Endothelial cell of hepatic sinusoid (primary cell): ENCODE measurements around the gene SLC35F1.

Experiments used
- in situ Hi-C: cut with HindIII; loops from 2 replicates; pipeline ENCODE4 v1.10.0; 2017; ENCODE audit warnings: low sequenced_read_pairs

Gene SLC35F1

GRCh38 chr6:118306392-118307238 is 399.6 kb downstream of the SLC35F1 start:
- in situ Hi-C loops: no loop called here

DNA sequence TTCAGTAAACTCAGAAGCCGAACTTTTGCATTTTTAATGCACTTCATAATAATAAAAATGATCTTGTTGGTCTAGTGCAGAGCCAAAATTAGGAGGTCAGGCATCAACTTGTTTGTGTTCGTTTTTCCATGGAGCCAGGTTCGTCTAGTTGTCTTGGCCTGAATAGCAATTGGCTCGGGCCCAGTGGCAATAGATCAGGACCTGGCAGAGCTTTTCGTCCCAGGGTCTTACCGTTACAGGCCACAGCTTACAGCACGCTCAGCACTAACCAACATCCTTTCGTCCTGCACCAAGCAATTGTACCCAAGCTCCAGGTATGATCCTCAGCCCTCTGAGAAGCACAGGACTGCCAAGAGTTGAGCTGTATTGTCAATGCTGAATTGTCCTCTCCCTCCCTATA is 400.5 kb downstream of the SLC35F1 start:
- in situ Hi-C loops: no loop called here

DNA sequence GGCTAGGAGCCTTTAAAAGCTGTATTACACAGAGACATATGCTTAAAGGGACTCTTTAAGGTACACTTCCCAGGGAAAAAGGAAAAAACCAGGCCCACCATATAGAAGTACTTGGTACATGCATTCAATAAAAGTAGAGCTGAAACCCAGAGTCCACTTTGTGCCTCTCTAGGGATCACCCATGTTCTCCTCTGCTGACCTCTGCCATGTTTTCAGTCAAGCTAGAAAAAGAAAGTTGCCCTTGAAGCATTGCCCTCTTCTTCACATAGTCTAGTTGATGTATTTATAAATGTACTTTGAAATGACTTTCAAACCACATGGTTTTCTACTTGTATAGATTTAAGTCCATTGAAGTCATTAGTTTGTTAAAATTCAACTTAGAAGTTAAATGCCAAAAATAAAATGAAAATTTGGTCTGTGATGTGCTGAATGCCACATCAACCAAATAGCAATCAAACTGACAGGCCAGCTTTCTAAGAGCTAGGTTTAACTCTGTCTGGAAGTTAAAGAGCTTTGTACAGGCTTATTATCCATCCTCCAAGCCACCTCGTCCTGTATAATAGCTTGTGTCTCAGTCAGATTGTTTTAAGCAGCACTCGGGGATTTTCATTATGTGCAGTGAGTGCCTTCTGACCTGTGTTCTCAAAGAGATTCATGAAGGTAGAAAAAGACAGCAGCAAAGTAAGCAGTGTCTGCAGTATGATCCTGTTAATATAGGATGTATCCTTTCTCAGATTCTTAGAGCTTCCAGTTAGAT is 402.5 kb downstream of the SLC35F1 start:
- in situ Hi-C loops: no loop called here

DNA sequence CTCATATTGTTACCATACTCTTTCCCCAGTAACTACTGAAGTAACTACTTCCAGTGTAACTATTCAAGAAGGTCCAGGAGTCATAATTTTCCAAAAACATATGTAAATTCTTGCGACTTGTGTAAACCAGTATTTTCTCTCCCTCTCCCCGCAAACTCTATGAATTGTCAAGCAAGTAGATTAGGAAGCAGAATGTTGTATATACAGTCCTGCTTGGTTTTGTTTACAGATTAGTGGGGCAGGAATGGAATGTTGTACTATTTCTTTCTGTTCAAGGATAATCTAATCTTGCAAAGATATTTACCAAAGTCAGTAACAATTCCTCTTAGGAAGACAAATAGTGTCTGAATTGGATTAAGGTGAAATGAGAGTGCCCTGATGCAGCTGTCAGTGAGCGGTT is 406.1 kb downstream of the SLC35F1 start:
- in situ Hi-C loops: no loop called here

DNA sequence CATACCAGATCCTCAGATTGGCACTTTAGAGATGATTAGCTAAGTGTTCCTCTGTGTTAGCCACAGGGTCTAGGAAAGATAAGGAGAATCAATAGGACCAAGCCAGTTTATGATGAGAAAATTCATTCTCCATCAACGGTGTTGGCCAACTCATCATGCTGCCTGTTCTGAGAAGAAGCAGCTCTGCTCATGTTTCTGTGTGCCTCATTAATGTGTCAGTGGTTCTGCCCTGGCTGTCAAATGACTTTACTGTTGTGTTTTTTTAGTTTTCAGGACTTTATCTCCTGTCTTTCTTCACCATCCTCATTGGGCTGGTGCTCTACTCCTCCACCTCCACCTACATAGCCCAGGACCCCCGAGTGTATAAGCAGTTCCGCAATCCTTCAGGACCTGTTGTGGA is 406.7 kb downstream of the SLC35F1 start:
- in situ Hi-C loops: no loop called here

- in situ Hi-C loops: no loop called here
These were observed 409.8 kb downstream of the SLC35F1 start for GRCh38 chr6:118316796-118317384.

GRCh38 chr6:118317581-118318563 is 410.8 kb downstream of the SLC35F1 start:
- in situ Hi-C loops: no loop called here

- in situ Hi-C loops: no loop called here
These were observed 411.6 kb downstream of the SLC35F1 start for GRCh38 chr6:118318648-118319047.

DNA sequence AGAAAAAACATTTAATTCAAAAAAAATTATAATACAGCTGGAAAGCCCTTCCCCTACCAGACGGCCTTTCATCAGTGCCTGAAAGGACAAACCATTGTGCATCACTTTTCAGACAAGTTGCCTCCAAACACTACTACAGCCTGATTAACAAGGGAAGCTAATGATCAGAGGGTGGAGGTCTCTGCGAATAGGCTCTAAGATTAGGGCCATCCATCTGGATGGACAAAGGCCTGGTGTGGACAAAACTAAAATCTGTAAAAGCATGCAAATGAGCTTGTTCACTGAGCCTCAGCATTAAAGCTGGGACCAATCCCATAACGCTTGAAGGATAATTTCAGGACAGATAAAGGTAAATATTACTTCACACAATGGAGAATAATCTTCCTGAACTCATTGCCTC is 412.4 kb downstream of the SLC35F1 start:
- in situ Hi-C loops: no loop called here

- in situ Hi-C loops: no loop called here
These were observed 413.0 kb downstream of the SLC35F1 start for GRCh38 chr6:118319894-118320649.

- in situ Hi-C loops: no loop called here
These were observed 413.6 kb downstream of the SLC35F1 start for GRCh38 chr6:118320652-118321051.

DNA sequence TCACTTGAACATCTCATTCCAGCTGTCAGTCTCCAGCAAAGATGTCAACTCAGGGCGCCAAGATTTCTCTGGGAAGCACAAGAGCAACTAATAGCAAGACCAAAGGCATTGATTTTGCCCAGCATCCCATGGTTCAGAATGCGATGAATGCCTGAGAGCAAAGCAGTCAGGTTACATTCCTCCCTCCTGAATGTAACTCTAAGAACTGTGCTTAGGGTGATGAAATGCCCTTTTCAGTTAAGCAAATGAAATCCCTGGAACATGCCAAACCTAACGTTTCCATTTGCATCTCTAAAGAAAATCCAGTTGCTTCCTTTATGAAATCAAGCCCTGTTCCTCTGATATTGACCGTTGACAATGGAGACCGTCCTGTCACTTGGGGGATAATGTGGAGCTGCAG is 417.1 kb downstream of the SLC35F1 start:
- in situ Hi-C loops: no loop called here

- in situ Hi-C loops: no loop called here
These were observed 418.3 kb downstream of the SLC35F1 start for GRCh38 chr6:118325220-118325860.

DNA sequence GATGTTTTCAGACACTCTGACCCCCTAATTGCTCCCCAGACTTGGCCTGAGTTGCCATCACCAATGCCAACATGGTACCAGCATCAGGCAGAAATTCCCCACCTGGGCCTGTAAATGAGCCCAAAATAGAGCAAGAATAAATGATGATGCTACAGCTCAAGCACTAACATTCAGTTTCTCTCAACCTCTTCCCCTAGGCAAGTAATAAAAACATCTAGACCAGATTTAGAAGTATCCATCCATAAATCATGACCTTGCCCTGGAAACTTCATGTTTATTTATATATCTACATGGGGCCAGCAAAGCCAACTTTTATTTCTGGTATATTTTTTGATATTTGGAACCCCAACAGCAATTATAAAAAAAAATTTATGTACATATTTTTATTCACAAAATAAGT is 419.6 kb downstream of the SLC35F1 start:
- in situ Hi-C loops: no loop called here

DNA sequence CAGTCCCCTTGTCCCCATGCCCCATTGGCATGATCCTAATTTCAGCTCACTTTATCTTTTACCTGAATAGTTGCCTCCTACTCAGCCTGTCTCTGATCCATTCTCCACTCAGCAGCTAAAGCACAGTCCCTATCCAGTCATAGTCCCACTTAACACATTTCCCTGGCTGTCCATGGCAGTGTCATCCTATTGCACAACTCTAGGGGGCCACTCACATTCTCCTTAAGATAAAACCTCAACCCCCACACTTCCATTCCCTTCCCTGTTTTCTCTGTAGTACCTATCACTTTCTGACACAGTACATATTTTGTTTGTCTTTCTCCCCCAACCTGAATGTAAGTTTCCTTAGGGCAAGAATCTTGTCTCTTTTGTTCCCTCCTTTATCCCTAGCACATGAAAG is 420.2 kb downstream of the SLC35F1 start:
- in situ Hi-C loops: no loop called here

DNA sequence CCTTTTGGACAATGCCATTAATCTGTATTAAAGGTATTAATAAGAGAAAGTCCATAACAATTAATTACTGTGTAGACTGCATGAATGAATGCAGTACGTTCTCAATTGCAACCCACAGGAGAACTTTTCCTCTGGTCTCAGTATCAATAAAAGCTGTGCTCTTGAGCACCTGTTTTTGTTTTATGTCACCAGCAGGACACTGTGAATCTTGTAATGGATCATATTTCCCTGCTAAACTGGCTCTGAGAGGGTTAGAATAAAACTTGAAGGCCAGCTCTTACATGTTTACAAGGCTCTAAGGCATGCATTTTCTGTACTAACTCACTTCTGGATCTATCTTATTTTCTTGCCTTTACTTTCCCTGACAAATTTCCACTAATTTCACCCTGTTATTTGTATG is 426.7 kb downstream of the SLC35F1 start:
- in situ Hi-C loops: no loop called here

GRCh38 chr6:118334634-118335033 is 427.6 kb downstream of the SLC35F1 start:
- in situ Hi-C loops: no loop called here

- in situ Hi-C loops: no loop called here
These were observed 428.3 kb downstream of the SLC35F1 start for GRCh38 chr6:118335325-118335816.

GRCh38 chr6:118344014-118344670 is 437.1 kb downstream of the SLC35F1 start:
- in situ Hi-C loops: no loop called here
